GM19328 (cell line): ENCODE results near the gene SPOCK1.
"Not testable (repeated sequence)": the region's sequence is repeated elsewhere in the genome, so short reads cannot be mapped to it uniquely, and the experiment has no call there.

ENCODE experiments used
- ATAC-seq: cut with Tn5 transposase; IDR thresholded peaks from one replicate; pipeline ENCODE4 v1.9.1; 2021; ENCODE audit warnings: mild to moderate bottlenecking, moderate library complexity; ENCODE audit not compliant: unreplicated experiment

The SPOCK1 gene

GRCh38 chr5:136994154-136994553 is 505.0 kb downstream of the SPOCK1 start:
- ATAC-seq = no peak

- no peak for ATAC-seq
These were observed 506.2 kb downstream of the SPOCK1 start for GRCh38 chr5:136992796-136993489.

GRCh38 chr5:136985785-136986475 is 513.2 kb downstream of the SPOCK1 start:
- no peak for ATAC-seq

- ATAC-seq = no peak
These were observed 514.2 kb downstream of the SPOCK1 start for GRCh38 chr5:136984772-136985446.

GRCh38 chr5:136981936-136982335 is 517.2 kb downstream of the SPOCK1 start:
- no peak for ATAC-seq

- no peak for ATAC-seq
These were observed 520.0 kb downstream of the SPOCK1 start for GRCh38 chr5:136979131-136979530.

GRCh38 chr5:136963504-136963903 is 535.6 kb downstream of the SPOCK1 start:
- ATAC-seq = no peak

- ATAC-seq = no peak
These were observed 541.7 kb downstream of the SPOCK1 start for GRCh38 chr5:136957428-136957827.

GRCh38 chr5:136954142-136954541 is 545.0 kb downstream of the SPOCK1 start:
- not testable (repeated sequence) for ATAC-seq

- ATAC-seq = not testable (repeated sequence)
These were observed 545.6 kb downstream of the SPOCK1 start for GRCh38 chr5:136953346-136954069.

GRCh38 chr5:136927571-136927970 is 571.6 kb downstream of the SPOCK1 start:
- no peak for ATAC-seq

- ATAC-seq = no peak
These were observed 573.1 kb downstream of the SPOCK1 start for GRCh38 chr5:136926073-136926472.
